ENCODE data around the gene DISC1.
A peak's percentile ranks its signal among the peaks of the same experiment; 100 is the strongest.

Gene DISC1

GRCh38 chr1:232038706-232039677 is 412.4 kb downstream of the DISC1 start:
- DNase-seq (ENCODE audit: low read depth in 2 of 2): peak in 1 of 2 experiments; percentile 1

- DNase-seq (ENCODE audit: low read depth in 2 of 2): no peak
Measured at GRCh38 chr1:232040260-232040659, 413.7 kb downstream of the DISC1 start.

- DNase-seq (ENCODE audit: low read depth in 2 of 2): no peak
Measured at GRCh38 chr1:232044728-232045127, 418.1 kb downstream of the DISC1 start.

GRCh38 chr1:232045139-232045994 is 418.8 kb downstream of the DISC1 start:
- peak in 1 of 2 experiments; percentile 4 for DNase-seq (ENCODE audit: low read depth in 2 of 2)

GRCh38 chr1:232046451-232047306 is 420.1 kb downstream of the DISC1 start:
- DNase-seq (ENCODE audit: low read depth in 2 of 2): no peak

- no peak for DNase-seq (ENCODE audit: low read depth in 2 of 2)
Measured at GRCh38 chr1:232047473-232047872, 420.9 kb downstream of the DISC1 start.

- DNase-seq (ENCODE audit: low read depth in 2 of 2): no peak
Measured at GRCh38 chr1:232048481-232048880, 421.9 kb downstream of the DISC1 start.

GRCh38 chr1:232049335-232049734 is 422.7 kb downstream of the DISC1 start:
- DNase-seq (ENCODE audit: low read depth in 2 of 2): no peak

GRCh38 chr1:232057217-232057895 is 430.8 kb downstream of the DISC1 start:
- DNase-seq (ENCODE audit: low read depth in 2 of 2): no peak

GRCh38 chr1:232057896-232058274 is 431.3 kb downstream of the DISC1 start:
- no peak for DNase-seq (ENCODE audit: low read depth in 2 of 2)

- no peak for DNase-seq (ENCODE audit: low read depth in 2 of 2)
Measured at GRCh38 chr1:232059726-232060374, 433.3 kb downstream of the DISC1 start.

GRCh38 chr1:232062967-232063366 is 436.4 kb downstream of the DISC1 start:
- no peak for DNase-seq (ENCODE audit: low read depth in 2 of 2)

- DNase-seq (ENCODE audit: low read depth in 2 of 2): no peak
Measured at GRCh38 chr1:232066521-232066920, 439.9 kb downstream of the DISC1 start.

- DNase-seq (ENCODE audit: low read depth in 2 of 2): no peak
Measured at GRCh38 chr1:232074265-232074664, 447.7 kb downstream of the DISC1 start.

GRCh38 chr1:232077809-232078208 is 451.2 kb downstream of the DISC1 start:
- DNase-seq (ENCODE audit: low read depth in 2 of 2): no peak

GRCh38 chr1:232084584-232085223 is 458.1 kb downstream of the DISC1 start:
- DNase-seq (ENCODE audit: low read depth in 2 of 2): no peak

GRCh38 chr1:232090816-232091215 is 464.2 kb downstream of the DISC1 start:
- DNase-seq (ENCODE audit: low read depth in 2 of 2): no peak
